GM19043 (cell line): ENCODE results near the gene AHDC1.

ENCODE experiments used
- ATAC-seq: cut with Tn5 transposase; IDR thresholded peaks from one replicate; pipeline ENCODE4 v1.9.1; 2021; ENCODE audit warnings: low read depth; ENCODE audit not compliant: unreplicated experiment

The AHDC1 gene

GRCh38 chr1:27567146-27567526 is 36.8 kb downstream of the AHDC1 start:
- no peak for ATAC-seq

GRCh38 chr1:27566462-27567145 is 37.3 kb downstream of the AHDC1 start:
- no peak for ATAC-seq

DNA sequence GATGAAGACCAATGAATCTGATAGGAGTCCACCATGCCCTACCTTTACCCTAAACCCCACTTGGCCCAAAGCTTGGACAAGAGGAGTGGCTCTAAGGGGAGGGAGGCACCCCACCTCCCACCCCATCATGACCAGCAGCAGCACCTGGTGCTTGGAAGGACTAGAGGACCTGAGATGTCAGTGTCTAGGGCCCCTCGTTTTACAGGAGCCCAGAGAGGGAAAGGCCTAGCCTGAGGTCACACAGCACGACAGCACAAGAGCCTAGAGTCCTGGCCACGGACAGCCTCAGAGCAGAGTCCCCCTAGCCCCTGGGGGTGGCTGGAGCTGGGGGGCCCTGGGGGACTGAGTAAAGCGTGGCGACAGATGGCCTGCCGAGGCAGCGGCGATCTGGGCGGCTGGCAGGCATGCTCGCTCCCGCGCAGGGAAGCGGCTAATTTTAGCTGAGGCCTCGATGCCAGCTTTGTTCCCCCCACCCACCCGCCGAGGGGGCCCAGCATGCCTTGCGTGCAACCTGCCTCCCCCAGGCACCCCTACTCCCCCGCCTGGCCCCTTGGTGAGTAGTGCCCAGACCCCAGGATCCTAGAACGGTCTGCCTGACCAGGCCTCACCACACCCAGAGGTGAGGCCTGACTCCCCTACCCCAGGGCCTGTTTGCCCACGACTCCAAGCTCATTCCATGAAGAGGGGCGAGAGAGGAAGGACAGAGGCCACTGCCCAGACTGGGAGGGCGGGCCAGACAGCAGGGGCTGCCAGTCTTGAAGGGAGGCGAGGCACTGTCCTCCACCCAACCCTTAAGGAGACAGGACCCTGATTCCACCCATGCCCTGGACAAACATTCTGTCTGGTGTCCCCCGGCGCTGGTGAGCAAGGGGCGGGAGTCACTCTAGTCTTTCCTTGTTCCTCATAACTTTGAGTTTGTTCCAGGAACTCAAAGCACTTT is 39.0 kb downstream of the AHDC1 start:
- no peak for ATAC-seq

DNA sequence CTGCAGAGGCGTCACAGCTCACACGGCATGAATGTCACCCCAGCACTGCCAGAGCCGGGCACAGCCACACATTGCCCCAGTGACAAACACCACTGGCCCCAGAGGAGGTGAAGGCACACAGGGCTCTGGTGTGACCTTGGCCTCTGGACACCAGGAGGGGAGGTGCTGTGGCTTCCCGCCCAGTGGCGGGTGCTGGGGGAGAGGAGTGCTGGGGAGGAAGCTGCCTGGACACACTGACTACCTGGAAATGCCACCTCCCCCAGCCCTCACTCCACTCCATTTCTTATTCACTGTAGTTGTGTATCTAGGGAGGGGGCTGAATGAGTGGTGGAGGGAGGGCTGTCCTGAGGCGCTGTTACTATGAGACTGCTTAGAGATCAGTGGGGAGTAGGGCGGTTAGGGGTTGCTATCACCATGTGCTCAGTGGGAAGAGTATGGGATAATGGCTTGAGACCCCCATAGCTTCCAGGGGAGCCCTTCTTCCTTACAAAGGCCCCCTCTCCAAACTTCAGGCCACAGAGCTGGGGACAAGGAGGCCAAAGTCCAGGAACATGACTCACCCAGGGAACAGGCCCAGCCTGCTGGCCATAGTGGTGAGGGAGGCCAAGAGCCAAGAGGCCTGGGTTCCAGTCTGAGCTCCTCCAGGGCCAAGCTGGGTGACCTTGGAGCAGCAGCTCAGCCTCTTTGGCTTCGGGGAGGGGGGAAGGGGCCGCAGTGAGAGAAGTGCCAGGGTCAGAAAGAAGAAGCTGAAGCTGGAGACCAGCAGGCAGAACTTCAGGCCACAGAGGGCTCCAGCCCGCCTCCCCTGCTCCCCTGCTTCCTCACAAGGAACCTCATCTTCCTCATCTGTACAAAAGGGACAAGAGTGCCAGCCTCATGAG is 40.1 kb downstream of the AHDC1 start:
- no peak for ATAC-seq

- ATAC-seq, result no peak
These were observed 40.7 kb downstream of the AHDC1 start for GRCh38 chr1:27563341-27563590.

- no peak for ATAC-seq
These were observed 41.2 kb downstream of the AHDC1 start for GRCh38 chr1:27562534-27563340.

GRCh38 chr1:27562021-27562420 is 41.9 kb downstream of the AHDC1 start:
- ATAC-seq, result no peak

GRCh38 chr1:27561124-27561899 is 42.6 kb downstream of the AHDC1 start:
- ATAC-seq, result no peak

- ATAC-seq, result no peak
These were observed 43.4 kb downstream of the AHDC1 start for GRCh38 chr1:27560268-27561123.

DNA sequence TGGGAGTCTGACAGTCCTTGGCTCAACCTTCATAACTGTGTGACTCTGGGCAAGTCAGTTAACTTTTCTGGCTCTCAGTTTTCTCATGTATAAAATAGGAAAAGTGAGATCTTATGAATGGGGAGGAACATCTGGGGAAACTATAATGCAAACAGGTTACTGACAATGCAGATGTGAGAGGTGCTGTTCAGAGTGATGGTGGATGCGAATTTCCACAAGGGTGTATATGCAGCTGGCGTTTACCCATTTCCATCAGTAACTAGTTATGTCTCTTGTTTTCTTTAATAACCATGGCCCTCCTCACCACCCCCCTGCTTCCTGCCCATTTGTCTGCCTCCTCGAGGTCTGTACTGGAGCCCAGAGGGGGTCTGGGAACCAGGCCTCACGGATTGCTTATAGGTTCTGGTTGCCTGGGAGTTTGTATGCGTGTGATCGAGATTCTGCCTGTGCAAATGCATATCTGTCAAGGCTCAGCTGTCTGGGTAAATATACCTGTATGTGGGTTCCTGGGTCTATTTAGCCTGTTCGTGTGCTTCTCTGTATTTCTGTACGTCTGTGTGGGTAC is 44.4 kb downstream of the AHDC1 start:
- ATAC-seq, result no peak

GRCh38 chr1:27557596-27558340 is 46.2 kb downstream of the AHDC1 start:
- ATAC-seq, result no peak

DNA sequence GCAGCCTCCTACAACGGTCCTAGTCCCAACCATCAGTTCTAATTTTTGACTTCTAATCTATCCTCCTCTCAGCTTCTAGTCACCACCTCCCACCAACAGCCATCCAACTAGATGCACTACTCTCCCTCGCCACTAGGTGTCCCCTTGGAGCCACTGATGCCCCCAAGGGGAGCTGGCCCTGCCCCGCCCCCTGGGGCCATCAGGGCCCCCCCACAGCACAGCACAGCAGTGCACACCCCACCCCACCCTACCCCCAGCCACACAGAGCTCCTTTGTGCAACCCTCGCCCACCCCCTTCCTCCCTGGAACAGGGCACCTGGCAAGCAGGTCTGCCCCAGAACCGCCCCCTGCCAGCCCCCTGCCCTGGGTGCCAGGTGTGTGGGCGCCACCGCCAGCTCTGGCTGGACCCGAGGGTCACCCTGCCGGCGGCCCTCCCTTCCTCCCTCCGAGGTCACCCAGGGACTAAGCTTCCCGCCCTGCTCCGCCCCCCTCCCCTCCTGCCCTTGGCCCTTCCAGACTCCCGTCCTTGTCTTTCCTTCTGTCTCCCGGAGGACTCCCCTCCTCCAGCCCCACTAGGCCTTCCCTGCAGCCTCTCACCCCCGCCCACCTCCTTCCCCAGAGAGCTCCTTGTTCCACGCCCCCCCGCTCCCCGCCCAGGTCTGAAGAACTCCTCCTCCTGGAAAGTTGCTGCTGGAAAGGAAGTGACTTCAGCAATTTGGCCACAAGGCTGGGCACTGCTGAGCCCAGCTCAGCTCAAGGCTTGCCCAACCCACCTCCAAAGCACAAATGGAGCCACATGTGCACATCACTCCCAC is 47.0 kb downstream of the AHDC1 start:
- no peak for ATAC-seq

- ATAC-seq, result no peak
These were observed 47.5 kb downstream of the AHDC1 start for GRCh38 chr1:27556435-27556780.

DNA sequence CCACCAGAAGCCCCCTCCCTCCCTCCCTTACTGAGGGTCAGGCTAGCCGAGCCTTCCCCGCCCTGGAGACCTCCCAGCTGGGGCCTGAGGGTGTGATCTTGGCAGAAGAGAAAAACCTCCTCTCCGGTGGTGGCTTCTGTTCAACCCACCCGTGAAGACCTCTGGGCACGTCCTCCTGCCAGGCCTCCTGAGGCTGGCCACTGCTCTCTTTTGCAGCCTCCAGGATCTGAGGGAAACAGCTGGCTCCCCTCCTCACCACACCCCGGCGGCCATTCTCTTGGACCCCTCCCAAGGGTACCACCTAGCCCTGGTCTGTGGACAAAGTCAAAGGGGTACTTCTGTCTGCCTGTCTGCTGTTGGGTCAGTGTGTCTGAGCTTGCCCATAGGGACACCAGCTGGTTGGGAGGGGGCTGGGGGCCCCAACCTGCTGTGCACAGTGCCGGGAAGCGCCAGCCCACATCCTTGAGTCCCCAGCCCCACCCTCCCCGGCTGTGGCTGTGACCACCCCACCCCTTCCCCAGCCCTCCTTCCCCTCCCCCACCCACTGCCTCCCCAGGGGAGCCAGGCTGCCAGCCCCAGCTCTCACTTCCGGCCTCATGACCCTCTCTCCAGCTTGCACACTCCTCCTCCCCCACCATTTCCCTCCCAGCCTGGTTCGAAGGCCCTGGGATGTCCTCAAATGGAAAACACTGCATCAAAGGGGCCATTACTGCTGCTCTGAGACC is 48.1 kb downstream of the AHDC1 start:
- ATAC-seq, result no peak

- no peak for ATAC-seq
These were observed 48.9 kb downstream of the AHDC1 start for GRCh38 chr1:27554759-27555699.
